ENCODE measurements around the gene MCF2L. TPM values are rescaled to one million over a fixed set of nuclear protein-coding genes. Genes with fewer than 3 reads are reported as not detected.
"Not testable (repeated sequence)": the region's sequence is repeated elsewhere in the genome, so short reads cannot be mapped to it uniquely, and the experiment has no call there.

The MCF2L gene
- total and polyA plus RNA-seq, 10 of the 15 experiments (the other 5 are each of a cell fraction or from before 2014, with no cell fraction given), result 0.06 to 1.1 (median 0.21) TPM; not detected in 2

DNA sequence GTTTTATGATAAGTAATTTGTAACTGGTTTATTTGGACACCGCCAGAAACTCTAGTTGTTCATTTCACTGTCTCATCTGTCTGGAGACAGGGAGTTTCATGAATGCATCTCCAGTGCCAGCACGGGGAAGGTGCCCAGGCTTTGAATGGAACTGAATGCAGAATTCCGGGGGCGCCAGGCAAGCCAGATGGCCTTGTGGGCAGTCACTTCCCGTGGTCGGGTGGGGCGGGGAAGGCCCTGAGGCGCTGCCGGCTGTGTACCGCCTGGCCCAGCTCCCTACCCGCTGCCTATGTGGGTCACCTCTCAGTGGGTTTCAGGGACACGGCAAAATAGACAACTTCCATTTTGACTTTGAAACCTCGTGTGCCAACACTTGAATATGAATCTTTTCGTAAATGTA lies 28.8 kb upstream of the MCF2L start (continued):
- TF ChIP-seq, protein P1, sequence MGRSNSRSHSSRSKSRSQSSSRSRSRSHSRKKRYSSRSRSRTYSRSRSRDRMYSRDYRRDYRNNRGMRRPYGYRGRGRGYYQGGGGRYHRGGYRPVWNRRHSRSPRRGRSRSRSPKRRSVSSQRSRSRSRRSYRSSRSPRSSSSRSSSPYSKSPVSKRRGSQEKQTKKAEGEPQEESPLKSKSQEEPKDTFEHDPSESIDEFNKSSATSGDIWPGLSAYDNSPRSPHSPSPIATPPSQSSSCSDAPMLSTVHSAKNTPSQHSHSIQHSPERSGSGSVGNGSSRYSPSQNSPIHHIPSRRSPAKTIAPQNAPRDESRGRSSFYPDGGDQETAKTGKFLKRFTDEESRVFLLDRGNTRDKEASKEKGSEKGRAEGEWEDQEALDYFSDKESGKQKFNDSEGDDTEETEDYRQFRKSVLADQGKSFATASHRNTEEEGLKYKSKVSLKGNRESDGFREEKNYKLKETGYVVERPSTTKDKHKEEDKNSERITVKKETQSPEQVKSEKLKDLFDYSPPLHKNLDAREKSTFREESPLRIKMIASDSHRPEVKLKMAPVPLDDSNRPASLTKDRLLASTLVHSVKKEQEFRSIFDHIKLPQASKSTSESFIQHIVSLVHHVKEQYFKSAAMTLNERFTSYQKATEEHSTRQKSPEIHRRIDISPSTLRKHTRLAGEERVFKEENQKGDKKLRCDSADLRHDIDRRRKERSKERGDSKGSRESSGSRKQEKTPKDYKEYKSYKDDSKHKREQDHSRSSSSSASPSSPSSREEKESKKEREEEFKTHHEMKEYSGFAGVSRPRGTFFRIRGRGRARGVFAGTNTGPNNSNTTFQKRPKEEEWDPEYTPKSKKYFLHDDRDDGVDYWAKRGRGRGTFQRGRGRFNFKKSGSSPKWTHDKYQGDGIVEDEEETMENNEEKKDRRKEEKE (IDR thresholded peaks at IDR 0.05), result no peak
- no peak for TF ChIP-seq SP1 (IDR thresholded peaks at IDR 0.05; ENCODE audit: low read depth, low read length)

GRCh38 chr13:112941349-112941748 lies 27.7 kb upstream of the MCF2L start:
- ATAC-seq, result no peak
- BruUV-seq (replicated peaks), result no TSS peak
- TF ChIP-seq SIN3A (IDR thresholded peaks at IDR 0.05; ENCODE audit: low read depth, low read length) (no peak), ZNF217 (IDR thresholded peaks at IDR 0.05) (no peak), BACH1 (IDR thresholded peaks at IDR 0.05; ENCODE audit: borderline replicate concordance) (no peak), SIX5 (IDR thresholded peaks at IDR 0.05; ENCODE audit: low read depth, low read length, severe bottlenecking) (no peak), ASH2L (IDR thresholded peaks at IDR 0.05; ENCODE audit: borderline replicate concordance, low read depth) (no peak), SMARCA5 (IDR thresholded peaks at IDR 0.05) (no peak), CHD1 (IDR thresholded peaks at IDR 0.05; ENCODE audit: low read depth, low read length) (no peak), ZNF622 (IDR thresholded peaks at IDR 0.05) (no peak), POLR2A (IDR thresholded peaks at IDR 0.05; ENCODE audit: low read depth, low read length) (no peak)
- TF ChIP-seq, protein P2, sequence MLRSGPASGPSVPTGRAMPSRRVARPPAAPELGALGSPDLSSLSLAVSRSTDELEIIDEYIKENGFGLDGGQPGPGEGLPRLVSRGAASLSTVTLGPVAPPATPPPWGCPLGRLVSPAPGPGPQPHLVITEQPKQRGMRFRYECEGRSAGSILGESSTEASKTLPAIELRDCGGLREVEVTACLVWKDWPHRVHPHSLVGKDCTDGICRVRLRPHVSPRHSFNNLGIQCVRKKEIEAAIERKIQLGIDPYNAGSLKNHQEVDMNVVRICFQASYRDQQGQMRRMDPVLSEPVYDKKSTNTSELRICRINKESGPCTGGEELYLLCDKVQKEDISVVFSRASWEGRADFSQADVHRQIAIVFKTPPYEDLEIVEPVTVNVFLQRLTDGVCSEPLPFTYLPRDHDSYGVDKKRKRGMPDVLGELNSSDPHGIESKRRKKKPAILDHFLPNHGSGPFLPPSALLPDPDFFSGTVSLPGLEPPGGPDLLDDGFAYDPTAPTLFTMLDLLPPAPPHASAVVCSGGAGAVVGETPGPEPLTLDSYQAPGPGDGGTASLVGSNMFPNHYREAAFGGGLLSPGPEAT (IDR thresholded peaks at IDR 0.05; ENCODE audit: low read depth), result no peak

GRCh38 chr13:112941765-112942164 lies 27.2 kb upstream of the MCF2L start:
- H3K4me2 ChIP-seq (ENCODE audit: control insufficient read depth, insufficient read depth); H3K27ac ChIP-seq (ENCODE audit: control insufficient read depth, insufficient read depth); H3K27me3 ChIP-seq (replicated peaks in 1 of 2; ENCODE audit: control insufficient read depth in 2 of 2, insufficient read depth in 2 of 2, low read length in 1 of 2); FAIRE-seq; H2AFZ ChIP-seq (ENCODE audit: control insufficient read depth, low read depth, low read length); BruUV-seq (replicated peaks); H3K4me1 ChIP-seq (ENCODE audit: control insufficient read depth, insufficient read depth, low read length); H4K20me1 ChIP-seq (ENCODE audit: control insufficient read depth, insufficient read depth); DNase-seq (ENCODE audit: low read depth, low spot score); H3K36me3 ChIP-seq (ENCODE audit: control insufficient read depth in 2 of 2, insufficient read depth in 2 of 2, low read length in 1 of 2); H3K79me2 ChIP-seq (ENCODE audit: control insufficient read depth, insufficient read depth, low read length); H3K9ac ChIP-seq (ENCODE audit: control insufficient read depth, insufficient read depth, low read length); ATAC-seq; H3K9me3 ChIP-seq (replicated peaks; ENCODE audit: control insufficient read depth, insufficient read depth, low read length); SMC1A ChIA-PET (ENCODE audit: uncharacterized antibody, unreplicated experiment); H3K4me3 ChIP-seq; POLR2A ChIA-PET; RAD21 ChIA-PET (ENCODE audit: unreplicated experiment): not testable (repeated sequence)
- intact Hi-C loops (cut with micrococcal nuclease; ENCODE audit: unreplicated experiment) (loop anchor here (1.0 to 10.0 kb wide), 6 partner anchors 88 to 621 kb away; partner anchors contain the start of genes ADPRHL1, CUL4A, F10 and PCID2), in situ Hi-C loops (cut with MboI) (loop anchor here (5.0 kb wide), 1 partner anchor 451 kb away; no protein-coding TSS in a partner anchor)
- CTCF ChIA-PET, result interaction anchor here (1.1 to 1.4 kb wide), 2 partner anchors 88 to 90 kb away, joined by 3 to 7 read pairs; no protein-coding TSS in a partner anchor
- 41% methylated on average over 11 of the region's 11 CpGs for WGBS (ENCODE audit: insufficient coverage, insufficient replicate concordance, low lambda C conversion rate, missing lambda C conversion rate)

More at GRCh38 chr13:112941349-112941748, 27.7 kb upstream of the MCF2L start:
- ChIA-PET CTCF (no interaction called here), RAD21 (ENCODE audit: unreplicated experiment) (no interaction called here), SMC1A (ENCODE audit: uncharacterized antibody, unreplicated experiment) (no interaction called here), POLR2A (no interaction called here)
- FAIRE-seq, result no peak
- no peaks in the 10 kb centered on the region for H3K79me2 ChIP-seq (ENCODE audit: control insufficient read depth, insufficient read depth, low read length)
- no peak overlapping the region for H3K4me2 ChIP-seq (ENCODE audit: control insufficient read depth, insufficient read depth)
- H4K20me1 ChIP-seq (ENCODE audit: control insufficient read depth, insufficient read depth), result no peaks in the 10 kb centered on the region
- H3K27ac ChIP-seq (ENCODE audit: control insufficient read depth, insufficient read depth), result no peak overlapping the region
- H3K36me3 ChIP-seq (ENCODE audit: control insufficient read depth in 2 of 2, insufficient read depth in 2 of 2, low read length in 1 of 2), result no peaks in the 10 kb centered on the region
- H3K9me3 ChIP-seq (replicated peaks; ENCODE audit: control insufficient read depth, insufficient read depth, low read length), result no peaks in the 10 kb centered on the region
- intact Hi-C loops (cut with micrococcal nuclease; ENCODE audit: unreplicated experiment), result loop anchor here (5.0 to 10.0 kb wide), 3 partner anchors 183 to 511 kb away; partner anchors contain the start of genes ADPRHL1, CUL4A, F10 and PCID2
- H3K4me3 ChIP-seq, result no peak overlapping the region
- no peaks in the 10 kb centered on the region; a peak in 1 of 4 replicates for H3K27me3 ChIP-seq (replicated peaks in 1 of 2; ENCODE audit: control insufficient read depth in 2 of 2, insufficient read depth in 2 of 2, low read length in 1 of 2)
- 68% methylated on average over 7 of the region's 7 CpGs for WGBS (ENCODE audit: insufficient coverage, insufficient replicate concordance, low lambda C conversion rate, missing lambda C conversion rate)
- in situ Hi-C loops (cut with MboI), result loop anchor here (5.0 kb wide), 1 partner anchor 451 kb away; no protein-coding TSS in a partner anchor
- no peak overlapping the region for H3K9ac ChIP-seq (ENCODE audit: control insufficient read depth, insufficient read depth, low read length)
- H2AFZ ChIP-seq (ENCODE audit: control insufficient read depth, low read depth, low read length), result no peak overlapping the region
- H3K4me1 ChIP-seq (ENCODE audit: control insufficient read depth, insufficient read depth, low read length), result peaks cover 4% of the 10 kb centered on the region; the same call in 1 of the 2 replicates
- no peak for DNase-seq (ENCODE audit: low read depth, low spot score)
